GM19023 (cell line): Measurements from ENCODE around the gene TMEM200B.
"Not testable (repeated sequence)": the region's sequence is repeated elsewhere in the genome, so short reads cannot be mapped to it uniquely, and the experiment has no call there.

Experiments used
- ATAC-seq: cut with Tn5 transposase; IDR thresholded peaks from one replicate; pipeline ENCODE4 v1.9.1; 2021; ENCODE audit warnings: mild to moderate bottlenecking, moderate library complexity; ENCODE audit not compliant: unreplicated experiment

The TMEM200B gene

GRCh38 chr1:29113413-29114117 is 10.1 kb downstream of the TMEM200B start:
- ATAC-seq, result no peak

GRCh38 chr1:29112705-29113412 is 10.8 kb downstream of the TMEM200B start:
- no peak for ATAC-seq

- not testable (repeated sequence) for ATAC-seq
Measured at GRCh38 chr1:29108041-29108440, 15.7 kb downstream of the TMEM200B start.

- no peak for ATAC-seq
Measured at GRCh38 chr1:29105822-29106221, 17.9 kb downstream of the TMEM200B start.

- ATAC-seq, result no peak
Measured at GRCh38 chr1:29100487-29100886, 23.2 kb downstream of the TMEM200B start.

GRCh38 chr1:29099286-29099685 is 24.4 kb downstream of the TMEM200B start:
- no peak for ATAC-seq

GRCh38 chr1:29096231-29096886 is 27.3 kb downstream of the TMEM200B start:
- no peak for ATAC-seq

GRCh38 chr1:29094954-29095353 is 28.7 kb downstream of the TMEM200B start:
- ATAC-seq, result no peak

GRCh38 chr1:29094433-29094832 is 29.3 kb downstream of the TMEM200B start:
- ATAC-seq, result no peak

GRCh38 chr1:29092704-29093103 is 31.0 kb downstream of the TMEM200B start:
- not testable (repeated sequence) for ATAC-seq

GRCh38 chr1:29090937-29091618 is 32.6 kb downstream of the TMEM200B start:
- no peak for ATAC-seq

- ATAC-seq, result no peak
Measured at GRCh38 chr1:29084196-29084521, 39.5 kb downstream of the TMEM200B start.

GRCh38 chr1:29083317-29084195 is 40.1 kb downstream of the TMEM200B start:
- ATAC-seq, result no peak

- no peak for ATAC-seq
Measured at GRCh38 chr1:29082519-29082918, 41.2 kb downstream of the TMEM200B start.

- ATAC-seq, result no peak
Measured at GRCh38 chr1:29081201-29081600, 42.5 kb downstream of the TMEM200B start.

GRCh38 chr1:29079916-29080629 is 43.6 kb downstream of the TMEM200B start:
- ATAC-seq, result not testable (repeated sequence)

- ATAC-seq, result no peak
Measured at GRCh38 chr1:29077155-29077554, 46.5 kb downstream of the TMEM200B start.
